GM21737 (cell line): Measurements from ENCODE around the gene LRRC70.
"Not testable (repeated sequence)": the region's sequence is repeated elsewhere in the genome, so short reads cannot be mapped to it uniquely, and the experiment has no call there.

Experiments used
- ATAC-seq: cut with Tn5 transposase; IDR thresholded peaks from one replicate; pipeline ENCODE4 v1.9.1; 2021; ENCODE audit warnings: mild to moderate bottlenecking, moderate library complexity; ENCODE audit not compliant: unreplicated experiment

The LRRC70 gene, protein sequence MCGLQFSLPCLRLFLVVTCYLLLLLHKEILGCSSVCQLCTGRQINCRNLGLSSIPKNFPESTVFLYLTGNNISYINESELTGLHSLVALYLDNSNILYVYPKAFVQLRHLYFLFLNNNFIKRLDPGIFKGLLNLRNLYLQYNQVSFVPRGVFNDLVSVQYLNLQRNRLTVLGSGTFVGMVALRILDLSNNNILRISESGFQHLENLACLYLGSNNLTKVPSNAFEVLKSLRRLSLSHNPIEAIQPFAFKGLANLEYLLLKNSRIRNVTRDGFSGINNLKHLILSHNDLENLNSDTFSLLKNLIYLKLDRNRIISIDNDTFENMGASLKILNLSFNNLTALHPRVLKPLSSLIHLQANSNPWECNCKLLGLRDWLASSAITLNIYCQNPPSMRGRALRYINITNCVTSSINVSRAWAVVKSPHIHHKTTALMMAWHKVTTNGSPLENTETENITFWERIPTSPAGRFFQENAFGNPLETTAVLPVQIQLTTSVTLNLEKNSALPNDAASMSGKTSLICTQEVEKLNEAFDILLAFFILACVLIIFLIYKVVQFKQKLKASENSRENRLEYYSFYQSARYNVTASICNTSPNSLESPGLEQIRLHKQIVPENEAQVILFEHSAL

GRCh38 chr5:62578540-62578939, at the start of gene LRRC70:
LRRC70 (plus strand) TSS chr5:62578819; CDS start chr5:62579439, 620 bp downstream.
- ATAC-seq: peak; percentile 84

DNA sequence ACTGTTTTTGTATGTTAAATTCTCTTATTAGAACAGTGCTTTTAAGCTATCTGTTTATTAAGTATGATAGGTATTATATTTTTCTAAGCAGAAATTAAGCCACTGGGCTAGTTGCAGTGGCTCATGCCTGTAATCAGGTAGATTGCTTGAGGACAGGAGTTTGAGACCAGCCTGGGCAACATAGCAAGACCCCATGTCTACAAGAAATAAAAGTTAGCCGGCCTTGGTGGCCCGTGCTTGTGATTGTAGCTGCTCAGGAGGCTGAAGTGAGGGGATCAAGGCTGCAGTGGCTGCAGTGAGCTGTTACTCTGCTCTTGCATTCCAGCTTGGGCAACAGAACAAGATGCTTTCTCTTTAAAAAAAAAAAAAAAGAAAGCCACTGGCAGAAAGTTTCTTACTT, 45.0 kb upstream of the LRRC70 start:
- ATAC-seq: no peak

DNA sequence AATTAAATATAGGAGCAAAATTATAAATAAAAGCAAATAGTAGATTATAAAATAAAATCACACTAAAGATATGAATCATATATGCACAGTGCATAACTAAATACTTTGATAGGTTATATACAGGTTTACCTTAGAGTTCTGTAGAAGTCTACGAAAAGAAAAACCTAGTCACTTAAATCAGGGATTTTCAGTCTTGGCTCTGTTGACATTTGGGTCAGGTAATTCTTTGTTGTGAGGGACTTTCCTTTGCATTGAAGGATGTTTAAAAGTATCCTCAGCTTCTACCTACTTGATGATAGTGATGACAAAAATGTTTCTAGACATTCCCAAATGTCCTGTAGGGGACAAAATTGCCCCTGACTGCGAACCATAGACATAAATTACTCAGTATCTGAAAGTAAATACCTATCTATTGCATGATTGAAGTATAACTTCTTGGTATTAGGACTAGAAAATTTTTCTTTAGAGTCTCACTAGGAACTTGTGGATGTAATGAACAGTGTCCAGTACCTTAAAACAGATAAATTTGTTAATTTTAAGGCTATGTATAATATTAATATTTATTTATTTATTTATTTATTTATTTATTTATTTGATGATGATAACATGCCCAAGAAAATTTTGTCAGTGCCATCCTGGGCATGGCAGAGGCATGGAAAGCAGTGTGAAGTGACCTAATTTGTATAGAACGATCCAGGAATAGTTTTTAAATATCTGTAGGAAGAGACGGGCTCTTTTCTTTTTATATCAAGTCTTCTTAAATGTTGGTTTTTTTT, 44.0 kb upstream of the LRRC70 start:
- no peak for ATAC-seq

- ATAC-seq: no peak
Observed at GRCh38 chr5:62536232-62536631, 42.4 kb upstream of the LRRC70 start.

- ATAC-seq: no peak
Observed at GRCh38 chr5:62536783-62537182, 41.8 kb upstream of the LRRC70 start.

GRCh38 chr5:62538017-62538942, 40.3 kb upstream of the LRRC70 start:
- ATAC-seq: no peak

DNA sequence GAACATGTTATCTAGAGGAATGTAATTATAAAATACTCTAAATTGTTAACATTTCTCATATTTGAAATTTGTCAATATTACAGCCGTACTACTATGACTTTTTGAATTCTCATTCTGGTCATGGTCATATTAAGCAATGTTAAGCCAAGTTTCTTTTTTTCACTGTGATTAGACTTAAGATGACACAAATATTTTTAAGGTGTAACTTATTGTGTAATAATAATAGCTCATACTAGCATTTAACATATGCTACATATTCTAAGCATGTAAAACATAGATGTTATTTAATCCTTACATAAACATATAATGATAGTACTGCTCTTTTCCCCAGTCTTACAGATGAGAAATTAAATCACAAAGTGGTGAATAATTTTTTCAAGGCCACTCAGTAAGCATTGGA, 35.9 kb upstream of the LRRC70 start:
- no peak for ATAC-seq

DNA sequence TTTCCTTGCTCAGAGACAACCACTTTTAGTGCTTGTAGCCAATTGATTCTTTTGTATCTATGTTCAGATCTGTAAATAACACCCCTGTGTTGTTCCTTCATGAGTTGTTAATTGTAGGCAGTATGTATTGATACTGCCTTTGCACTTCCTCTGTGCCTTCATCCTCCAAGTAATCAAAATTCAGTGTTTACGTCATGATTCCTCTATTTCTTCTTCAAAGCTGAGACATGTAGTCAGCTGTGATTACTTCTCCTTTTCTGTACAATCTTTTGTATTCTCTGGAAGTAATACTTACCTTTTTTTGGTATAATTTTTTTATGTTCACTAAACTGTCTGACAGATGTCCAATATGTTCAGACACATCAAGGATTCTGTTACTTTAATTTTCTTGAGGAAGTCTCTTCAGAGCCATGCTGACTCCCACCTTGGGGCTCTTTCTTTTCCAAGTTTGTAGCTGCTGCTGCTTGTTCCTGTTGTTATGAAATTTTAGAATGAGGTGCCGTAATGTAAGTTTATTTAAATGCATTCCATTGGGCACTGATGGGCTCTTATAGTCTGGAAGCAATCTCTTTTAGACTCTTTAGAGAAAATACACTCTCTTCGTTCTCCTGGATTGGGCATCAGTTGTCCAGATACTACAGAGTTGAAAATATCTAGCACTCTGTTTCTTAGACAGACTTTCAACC, 30.5 kb upstream of the LRRC70 start:
- ATAC-seq: no peak

- no peak for ATAC-seq
Observed at GRCh38 chr5:62550103-62550502, 28.5 kb upstream of the LRRC70 start.

- ATAC-seq: no peak
Observed at GRCh38 chr5:62555930-62556329, 22.7 kb upstream of the LRRC70 start.

- ATAC-seq: no peak
Observed at GRCh38 chr5:62558941-62559340, 19.7 kb upstream of the LRRC70 start.

- no peak for ATAC-seq
Observed at GRCh38 chr5:62560786-62561185, 17.8 kb upstream of the LRRC70 start.

DNA sequence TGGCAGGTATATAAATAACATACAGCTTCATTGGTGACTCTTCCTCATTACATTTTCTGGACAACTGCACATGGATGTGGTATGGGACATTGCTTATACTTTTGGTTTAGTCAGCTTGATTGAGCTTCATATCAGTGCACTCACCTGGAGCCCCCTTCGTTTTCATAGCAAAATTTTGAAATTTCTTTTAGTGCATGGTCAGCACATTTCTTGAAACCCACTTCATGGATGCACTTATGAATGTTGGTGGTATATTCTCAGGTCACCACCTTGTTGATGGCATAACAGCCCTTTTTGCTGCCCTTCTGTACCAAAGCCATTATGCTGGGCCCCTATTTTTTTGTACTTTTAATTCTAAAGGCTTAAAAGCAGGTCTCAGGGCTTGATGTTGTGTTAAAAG, 16.7 kb upstream of the LRRC70 start:
- no peak for ATAC-seq

GRCh38 chr5:62562867-62563266, 15.8 kb upstream of the LRRC70 start:
- no peak for ATAC-seq

DNA sequence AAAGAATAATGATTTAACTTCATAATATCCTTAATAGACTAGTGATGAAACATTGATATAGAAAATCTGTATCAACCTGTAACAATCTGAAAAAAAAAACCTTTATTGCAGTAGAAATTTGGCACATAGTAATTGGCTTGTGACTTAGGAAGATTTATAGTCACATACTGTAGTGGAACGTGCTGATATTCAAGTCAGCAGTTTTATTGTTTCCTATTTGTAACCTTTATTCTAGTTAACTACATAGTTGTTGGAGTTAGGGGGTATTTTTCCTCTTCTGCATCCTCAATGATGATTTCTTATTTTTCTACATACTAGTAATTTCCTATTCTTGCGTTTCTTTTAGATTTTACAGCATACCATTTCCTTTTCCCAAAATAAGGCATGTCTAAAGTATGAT, 14.5 kb upstream of the LRRC70 start:
- ATAC-seq: no peak

- ATAC-seq: not testable (repeated sequence)
Observed at GRCh38 chr5:62565740-62566139, 12.9 kb upstream of the LRRC70 start.

DNA sequence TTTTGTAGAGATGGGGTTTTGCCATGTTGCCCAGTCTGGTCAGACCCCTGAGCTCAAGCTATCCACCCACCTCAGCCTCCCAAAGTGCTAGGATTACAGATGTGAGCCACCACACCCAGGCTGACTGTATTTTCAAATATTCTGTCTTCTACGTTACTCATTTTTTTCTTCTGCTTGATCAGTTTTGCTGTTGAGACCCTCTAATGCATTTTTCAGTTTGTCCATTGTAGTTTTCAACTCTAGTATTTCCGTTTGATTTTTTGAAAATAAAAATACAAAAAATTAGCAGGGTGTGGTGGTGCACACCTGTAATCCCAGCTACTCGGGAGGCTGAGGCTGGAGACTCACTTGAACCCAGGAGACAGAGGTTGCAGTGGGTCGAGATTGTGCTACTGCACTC, 10.5 kb upstream of the LRRC70 start:
- no peak for ATAC-seq

GRCh38 chr5:62568800-62569432, 9.7 kb upstream of the LRRC70 start:
- ATAC-seq: no peak

GRCh38 chr5:62569470-62569869, 9.1 kb upstream of the LRRC70 start:
- no peak for ATAC-seq
